Measurements from ENCODE around the gene PLEKHG7. TPM values are rescaled to one million over a fixed set of nuclear protein-coding genes. Genes with fewer than 3 reads are reported as not detected.

PLEKHG7 gene
- polyA plus RNA-seq, 3 donors = not detected

DNA sequence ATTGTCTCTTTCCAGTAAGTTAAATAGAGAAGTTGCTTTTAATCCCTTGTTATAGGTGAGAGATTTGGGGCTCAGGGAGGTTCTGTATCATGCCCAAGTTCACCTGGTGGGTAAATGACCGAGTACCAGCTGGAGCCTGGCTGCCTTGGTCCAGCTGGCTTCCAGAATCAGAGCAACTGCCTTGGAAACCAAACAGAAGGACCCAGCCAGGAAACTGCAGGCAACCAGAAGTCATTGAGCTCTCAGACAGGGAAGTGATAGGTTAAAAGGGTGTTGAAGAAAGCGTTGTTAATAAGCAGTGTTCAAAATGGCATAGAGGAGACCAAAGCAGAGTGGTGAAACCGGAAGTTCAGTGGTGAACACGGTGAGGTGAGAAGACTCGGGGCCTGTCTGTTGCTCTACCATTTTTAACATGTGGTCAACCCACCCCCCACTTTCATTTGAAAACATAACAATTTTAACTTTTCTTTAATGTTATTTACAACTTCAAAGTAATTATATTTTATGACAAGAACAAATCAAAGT lies 54.9 kb downstream of the PLEKHG7 start:
- Histone ChIP-seq H3K27me3 (ENCODE audit: control insufficient read depth in 2 of 2, insufficient read depth in 2 of 2, low read length in 2 of 2) (no peaks in the 10 kb centered on the region), H3K9me3 (replicated peaks in 1 of 2; ENCODE audit: control insufficient read depth in 1 of 2, insufficient read depth in 1 of 2, low read length in 2 of 2) (no peaks in the 10 kb centered on the region), H3K27ac (ENCODE audit: low read depth in 1 of 2, low read length in 2 of 2) (no peak overlapping the region), H3K9ac (ENCODE audit: insufficient read depth, low read length, poor library complexity, severe bottlenecking) (no peak overlapping the region), H3K4me1 (ENCODE audit: control insufficient read depth in 1 of 2, insufficient read depth in 2 of 2, low read length in 2 of 2) (peaks cover 14 to 20% of the 10 kb centered on the region in 2 donors), H3K4me2 (replicated peaks; ENCODE audit: extremely low read depth, low read length, poor library complexity, severe bottlenecking) (no peak overlapping the region), H3K79me2 (ENCODE audit: insufficient read depth, low read length) (no peaks in the 10 kb centered on the region), H4K20me1 (ENCODE audit: insufficient read depth, low read length) (no peaks in the 10 kb centered on the region), H3K4me3 (replicated peaks in 1 of 3; ENCODE audit: low read depth in 2 of 3, low read length in 3 of 3) (no peak overlapping the region), H2AFZ (ENCODE audit: insufficient read depth, low read depth, low read length, poor library complexity, severe bottlenecking) (no peak overlapping the region), H3K36me3 (replicated peaks in 1 of 2; ENCODE audit: control insufficient read depth in 1 of 2, insufficient read depth in 2 of 2, low read length in 2 of 2) (no peaks in the 10 kb centered on the region)
- no peaks in the 10 kb centered on the region for H3K36me3 Mint-ChIP-seq
- TF ChIP-seq, protein P1, sequence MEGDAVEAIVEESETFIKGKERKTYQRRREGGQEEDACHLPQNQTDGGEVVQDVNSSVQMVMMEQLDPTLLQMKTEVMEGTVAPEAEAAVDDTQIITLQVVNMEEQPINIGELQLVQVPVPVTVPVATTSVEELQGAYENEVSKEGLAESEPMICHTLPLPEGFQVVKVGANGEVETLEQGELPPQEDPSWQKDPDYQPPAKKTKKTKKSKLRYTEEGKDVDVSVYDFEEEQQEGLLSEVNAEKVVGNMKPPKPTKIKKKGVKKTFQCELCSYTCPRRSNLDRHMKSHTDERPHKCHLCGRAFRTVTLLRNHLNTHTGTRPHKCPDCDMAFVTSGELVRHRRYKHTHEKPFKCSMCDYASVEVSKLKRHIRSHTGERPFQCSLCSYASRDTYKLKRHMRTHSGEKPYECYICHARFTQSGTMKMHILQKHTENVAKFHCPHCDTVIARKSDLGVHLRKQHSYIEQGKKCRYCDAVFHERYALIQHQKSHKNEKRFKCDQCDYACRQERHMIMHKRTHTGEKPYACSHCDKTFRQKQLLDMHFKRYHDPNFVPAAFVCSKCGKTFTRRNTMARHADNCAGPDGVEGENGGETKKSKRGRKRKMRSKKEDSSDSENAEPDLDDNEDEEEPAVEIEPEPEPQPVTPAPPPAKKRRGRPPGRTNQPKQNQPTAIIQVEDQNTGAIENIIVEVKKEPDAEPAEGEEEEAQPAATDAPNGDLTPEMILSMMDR (IDR thresholded peaks at IDR 0.05) = no peak
- H3K27me3 Mint-ChIP-seq (ENCODE audit: low read depth in 3 of 3) = peaks cover 0 to 2% (median 1%) of the 10 kb centered on the region in 3 donors
- WGBS (ENCODE audit: insufficient coverage) = 78% methylated on average over 2 of the region's 5 CpGs
- H3K27ac Mint-ChIP-seq = no peak overlapping the region
- peaks cover 0 to 5% (median 0%) of the 10 kb centered on the region in 7 donors for H3K9me3 Mint-ChIP-seq
- peaks cover 17% of the 10 kb centered on the region for H3K4me1 Mint-ChIP-seq
- no peak for DNase-seq
- intact Hi-C loops (cut with micrococcal nuclease) = no loop called here
- H3K4me3 Mint-ChIP-seq = peak overlapping the region in 1 of 2 donors; percentile 0

DNA sequence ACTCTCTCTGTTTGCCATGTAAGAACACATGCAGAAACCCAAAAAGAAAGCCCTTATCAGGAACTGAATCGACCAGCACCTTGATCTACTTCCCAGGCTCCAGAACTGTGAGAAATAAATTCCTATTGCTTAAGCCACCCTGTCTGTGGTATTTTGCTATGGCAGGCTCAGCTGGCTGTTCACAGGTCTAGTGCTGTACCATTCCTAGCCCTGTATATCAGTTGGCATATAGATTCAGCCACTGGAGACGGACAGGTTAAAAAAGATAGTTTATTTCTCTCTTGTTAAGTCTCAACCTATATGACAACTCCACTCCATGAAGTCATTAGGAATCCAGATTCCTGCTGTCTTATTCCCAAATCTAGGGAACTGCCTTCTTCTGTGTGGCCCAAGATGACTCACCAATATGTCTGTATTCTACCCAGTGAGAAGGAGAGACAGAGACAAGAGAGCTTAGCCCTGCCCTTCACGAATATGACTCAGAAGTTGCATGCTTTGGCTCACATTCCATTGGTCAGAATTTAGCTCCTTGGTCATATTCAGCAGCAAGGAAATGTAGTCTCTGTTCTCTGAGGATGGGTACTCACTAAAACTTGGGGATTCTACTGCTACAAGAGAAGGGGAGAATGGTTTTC lies 57.0 kb downstream of the PLEKHG7 start:
- TF ChIP-seq, protein P1 (IDR thresholded peaks at IDR 0.05) = no peak
- Mint-ChIP-seq H3K27me3 (ENCODE audit: low read depth in 3 of 3) (peaks cover 0 to 2% (median 1%) of the 10 kb centered on the region in 3 donors), H3K4me1 (peaks cover 19% of the 10 kb centered on the region), H3K36me3 (no peaks in the 10 kb centered on the region), H3K27ac (no peak overlapping the region), H3K4me3 (no peak overlapping the region), H3K9me3 (no peaks in the 10 kb centered on the region)
- Histone ChIP-seq H3K9ac (ENCODE audit: insufficient read depth, low read length, poor library complexity, severe bottlenecking) (no peak overlapping the region), H3K36me3 (replicated peaks in 1 of 2; ENCODE audit: control insufficient read depth in 1 of 2, insufficient read depth in 2 of 2, low read length in 2 of 2) (no peaks in the 10 kb centered on the region), H2AFZ (ENCODE audit: insufficient read depth, low read depth, low read length, poor library complexity, severe bottlenecking) (no peak overlapping the region), H4K20me1 (ENCODE audit: insufficient read depth, low read length) (no peaks in the 10 kb centered on the region), H3K27ac (ENCODE audit: low read depth in 1 of 2, low read length in 2 of 2) (no peak overlapping the region), H3K9me3 (replicated peaks in 1 of 2; ENCODE audit: control insufficient read depth in 1 of 2, insufficient read depth in 1 of 2, low read length in 2 of 2) (no peaks in the 10 kb centered on the region), H3K4me1 (ENCODE audit: control insufficient read depth in 1 of 2, insufficient read depth in 2 of 2, low read length in 2 of 2) (peaks cover 14 to 25% of the 10 kb centered on the region in 2 donors), H3K79me2 (ENCODE audit: insufficient read depth, low read length) (no peaks in the 10 kb centered on the region), H3K4me3 (replicated peaks in 1 of 3; ENCODE audit: low read depth in 2 of 3, low read length in 3 of 3) (no peak overlapping the region), H3K4me2 (replicated peaks; ENCODE audit: extremely low read depth, low read length, poor library complexity, severe bottlenecking) (no peak overlapping the region), H3K27me3 (ENCODE audit: control insufficient read depth in 2 of 2, insufficient read depth in 2 of 2, low read length in 2 of 2) (no peaks in the 10 kb centered on the region)
- intact Hi-C loops (cut with micrococcal nuclease) = no loop called here
- WGBS (ENCODE audit: insufficient coverage) = no CpG with 5 or more reads among the region's 3 CpGs
- peak; percentile 28 to 65 (median 31) for DNase-seq
